HepG2 (cell line): ENCODE data around the gene ARFGAP1. TPM values are rescaled to one million over a fixed set of nuclear protein-coding genes. Genes with fewer than 3 reads are reported as not detected.

ENCODE experiments used
- ATAC-seq: fragments of 200-7000 bp; cut with Tn5 transposase; 3 replicates; pipeline ENCODE4 v1.9.1; 2020; ENCODE audit warnings: mild to moderate bottlenecking, moderate library complexity
- BruUV-seq: library from RNA; stranded (reverse); fragments of 400-500 nt; replicated peaks from 2 replicates; lab custom pipeline; 2021; lab: Mats Ljungman, UMichigan
- CTCF ChIA-PET: fragments of 300-600 bp; formaldehyde crosslinking; extraction: SDS; loops from one replicate; lab custom pipeline; 2021; ENCODE audit warnings: low total read pairs, inconsistent platforms, low intra/inter-chr PET ratio; lab: Yijun Ruan, JAX
- POLR2A ChIA-PET: fragments of 350-600 bp; sonication (Branson Sonifier 250); formaldehyde crosslinking; loops from one replicate; lab custom pipeline; 2020; ENCODE audit warnings: antibody characterized with exemption, inconsistent platforms; lab: Yijun Ruan, JAX
- DNase-seq: peaks from one replicate; pipeline ENCODE4 v3.0.0-alpha.2; 2015; ENCODE audit warnings: low spot score
- FAIRE-seq: peaks from 3 replicates; lab custom pipeline; 2011; peaks lifted over from hg19 to GRCh38; lab: Jason Lieb, UNC
- H2AFZ ChIP-seq: one replicate; pipeline ENCODE4 v1.6.1; 2011; ENCODE audit warnings: low read length, inconsistent platforms
- H3K27ac ChIP-seq: fragments of 300-600 bp; 3 replicates; pipeline ENCODE4 v1.8.0; 2011; ENCODE audit warnings: mixed run types, mild to moderate bottlenecking, mixed read lengths, low read length, inconsistent platforms; ENCODE audit not compliant: insufficient read depth; ENCODE audit errors: extremely low read length
- H3K27me3 ChIP-seq, 2 experiments: fragments of 200-600 bp in 1 of 2; 2 replicates in 1 of 2; 3 replicates in 1 of 2; pipeline versions ENCODE4 v1.6.0 to v1.8.0; 2011; ENCODE audit warnings: low read length in 2 of 2, mild to moderate bottlenecking in 2 of 2, moderate library complexity in 2 of 2, inconsistent platforms in 1 of 2; ENCODE audit not compliant: insufficient read depth in 2 of 2, control insufficient read depth in 1 of 2
- H3K36me3 ChIP-seq, 2 experiments: fragments of 200-600 bp in 1 of 2; replicated peaks in 1 of 2; 2 replicates in 1 of 2; 3 replicates in 1 of 2; pipeline versions ENCODE4 v1.5.1 to v1.8.0; 2011; ENCODE audit warnings: low read length in 2 of 2, inconsistent platforms in 1 of 2; ENCODE audit not compliant: insufficient read depth in 2 of 2, control insufficient read depth in 1 of 2
- H3K4me1 ChIP-seq: 2 replicates; pipeline ENCODE4 v1.5.1; 2012; ENCODE audit warnings: low read length, inconsistent platforms; ENCODE audit not compliant: insufficient read depth
- H3K4me2 ChIP-seq: 2 replicates; pipeline ENCODE4 v1.6.0; 2011; ENCODE audit warnings: low read depth, low read length, inconsistent platforms
- H3K4me3 ChIP-seq, 3 experiments: fragments of 200-600 bp in 1 of 3; sonication (generic), shearing (Covaris generic) in 1 of 3; replicated peaks in 1 of 3; 2 replicates each; pipeline ENCODE4 v1.5.1; 2011 to 2016; ENCODE audit warnings: low read length in 3 of 3, inconsistent platforms in 2 of 3, low read depth in 2 of 3, mild to moderate bottlenecking in 2 of 3, control low read depth in 1 of 3, mixed read lengths in 1 of 3; ENCODE audit not compliant: insufficient read depth in 1 of 3
- H3K79me2 ChIP-seq: one replicate; pipeline ENCODE4 v1.6.1; 2011; ENCODE audit warnings: low read length, inconsistent platforms; ENCODE audit not compliant: insufficient read depth
- H3K9ac ChIP-seq: 2 replicates; pipeline ENCODE4 v1.6.0; 2011; ENCODE audit warnings: mild to moderate bottlenecking, low read depth, low read length, inconsistent platforms; ENCODE audit not compliant: insufficient read depth
- H3K9me3 ChIP-seq: 2 replicates; pipeline ENCODE4 v1.5.1; 2012; ENCODE audit warnings: mild to moderate bottlenecking, low read length
- H4K20me1 ChIP-seq: 2 replicates; pipeline ENCODE4 v1.6.0; 2011; ENCODE audit warnings: inconsistent platforms, mild to moderate bottlenecking, low read length, moderate library complexity; ENCODE audit not compliant: insufficient read depth
- EZH2 ChIP-seq: conservative IDR thresholded peaks from 2 replicates; pipeline ENCODE4 v1.6.1; 2012; ENCODE audit warnings: mild to moderate bottlenecking, low read depth, low read length, moderate library complexity
- GTF2F1 ChIP-seq: fragments of 150-350 bp; IDR thresholded peaks from 2 replicates; pipeline ENCODE4 v1.6.1; 2014; ENCODE audit warnings: low read length
- HMG20B ChIP-seq: conservative IDR thresholded peaks from 2 replicates; pipeline ENCODE4 v1.6.1; 2016; ENCODE audit warnings: missing genetic modification reagents, missing compliant biosample characterization
- JUN ChIP-seq: sonication (generic); formaldehyde crosslinking; IDR thresholded peaks from 2 replicates; pipeline ENCODE4 v1.4.0; 2020; ENCODE audit warnings: mild to moderate bottlenecking, missing genetic modification reagents
- KDM3A ChIP-seq: IDR thresholded peaks from 2 replicates; pipeline ENCODE4 v1.6.1; 2018; ENCODE audit warnings: low read depth, missing compliant biosample characterization
- MYC ChIP-seq: sonication (generic); formaldehyde crosslinking; IDR thresholded peaks from 2 replicates; pipeline ENCODE4 v1.9.0; 2021; ENCODE audit warnings: missing genetic modification reagents, borderline replicate concordance
- NCOA5 ChIP-seq: sonication (generic); formaldehyde crosslinking; IDR thresholded peaks from 2 replicates; pipeline ENCODE4 v1.4.0; 2020; ENCODE audit warnings: missing genetic modification reagents
- NRL ChIP-seq: sonication (generic); formaldehyde crosslinking; IDR thresholded peaks from 2 replicates; pipeline ENCODE4 v1.5.0; 2020; ENCODE audit warnings: missing genetic modification reagents, mild to moderate bottlenecking, moderate library complexity, borderline replicate concordance
- POLR2A ChIP-seq, 2 experiments: IDR thresholded peaks; 2 replicates each; pipeline ENCODE4 v1.6.1; 2011; ENCODE audit warnings: low read depth in 2 of 2, low read length in 2 of 2, mild to moderate bottlenecking in 1 of 2, moderate library complexity in 1 of 2; ENCODE audit not compliant: insufficient read depth in 1 of 2
- POLR2AphosphoS5 ChIP-seq: IDR thresholded peaks from 2 replicates; pipeline ENCODE4 v1.6.1; 2012; ENCODE audit warnings: low read depth, low read length
- SAP130 ChIP-seq: IDR thresholded peaks from 2 replicates; pipeline ENCODE4 v1.6.1; 2016; ENCODE audit warnings: low read depth
- TBX3 ChIP-seq: fragments of 450-650 bp; IDR thresholded peaks from 2 replicates; pipeline ENCODE4 v1.6.1; 2017; ENCODE audit warnings: antibody characterized with exemption, mild to moderate bottlenecking, inconsistent platforms, borderline replicate concordance
- ZFAT ChIP-seq: sonication (generic); formaldehyde crosslinking; conservative IDR thresholded peaks from 2 replicates; pipeline ENCODE4 v1.8.1; 2023; ENCODE audit warnings: missing genetic modification reagents, inconsistent platforms
- ZNF274 ChIP-seq: sonication (generic); formaldehyde crosslinking; IDR thresholded peaks from 2 replicates; pipeline ENCODE4 v1.5.1; 2020; ENCODE audit warnings: mild to moderate bottlenecking, missing genetic modification reagents
- ZNF430 ChIP-seq: sonication (generic); formaldehyde crosslinking; IDR thresholded peaks from 2 replicates; pipeline ENCODE4 v1.9.0; 2021; ENCODE audit warnings: mild to moderate bottlenecking, missing genetic modification reagents
- ZNF570 ChIP-seq: sonication (generic); formaldehyde crosslinking; IDR thresholded peaks from 2 replicates; pipeline ENCODE4 v1.4.0; 2020; ENCODE audit warnings: mild to moderate bottlenecking, missing genetic modification reagents, borderline replicate concordance
- WGBS: methylation state at CpG from one replicate; pipeline ENCODE4 v1.1.6; 2017; ENCODE audit warnings: low lambda C conversion rate; 5-methylcytosine and 5-hydroxymethylcytosine counted together
- in situ Hi-C: cut with HindIII; loops from 2 replicates; pipeline ENCODE4 v1.10.0; 2017; ENCODE audit warnings: low pct_unique_long_range_greater_than_20kb; ENCODE audit not compliant: extremely low pct_ligation_motif_present
- intact Hi-C: fragments of 100-400 bp; cut with micrococcal nuclease; formaldehyde crosslinking; loops from one replicate; pipeline ENCODE4 v1.10.0; 2022; ENCODE audit not compliant: unreplicated experiment
- polyA plus RNA-seq, 8 experiments: library from polyadenylated mRNA; depleted of rRNA in 3 of 8; stranded (reverse) in 7 of 8; unstranded in 1 of 8; fragments of >200 nt; fragmentation: Illumina TruSeq in 4 of 8; extraction: Trizol in 4 of 8; gene quantifications; 2 replicates each; pipeline versions ENCODE4 v1.2.1 to v1.2.3, GENCODE V29; 2011 to 2016; ENCODE audit warnings: low read depth in 4 of 8, missing spikeins in 1 of 8, mixed read lengths in 1 of 8; ENCODE audit not compliant: insufficient read depth in 1 of 8
- total RNA-seq, 5 experiments: library from RNA; depleted of rRNA; stranded (reverse); fragments of >200 nt; fragmentation: Illumina TruSeq; extraction: Trizol; gene quantifications; 2 replicates each; pipeline ENCODE4 v1.2.3, GENCODE V29; 2016; ENCODE audit warnings: low read depth in 1 of 5
- TF ChIP-seq, protein P1 (sequence below): sonication (generic); formaldehyde crosslinking; IDR thresholded peaks from 2 replicates; pipeline ENCODE4 v1.8.1; 2023; ENCODE audit warnings: mild to moderate bottlenecking, inconsistent platforms, moderate library complexity, missing genetic modification reagents, borderline replicate concordance
- TF ChIP-seq, protein P2 (sequence below): IDR thresholded peaks from 2 replicates; pipeline ENCODE4 v1.6.1; 2012; ENCODE audit warnings: inconsistent platforms
- TF ChIP-seq, protein P3 (sequence below): sonication (generic); formaldehyde crosslinking; IDR thresholded peaks from 2 replicates; pipeline ENCODE4 v1.4.0; 2020; ENCODE audit warnings: missing genetic modification reagents, mild to moderate bottlenecking, borderline replicate concordance

ARFGAP1 gene
- total and polyA plus RNA-seq, 2 of the 13 experiments (the other 11 are each of a cell fraction or from before 2014, with no cell fraction given): 132 TPM

DNA sequence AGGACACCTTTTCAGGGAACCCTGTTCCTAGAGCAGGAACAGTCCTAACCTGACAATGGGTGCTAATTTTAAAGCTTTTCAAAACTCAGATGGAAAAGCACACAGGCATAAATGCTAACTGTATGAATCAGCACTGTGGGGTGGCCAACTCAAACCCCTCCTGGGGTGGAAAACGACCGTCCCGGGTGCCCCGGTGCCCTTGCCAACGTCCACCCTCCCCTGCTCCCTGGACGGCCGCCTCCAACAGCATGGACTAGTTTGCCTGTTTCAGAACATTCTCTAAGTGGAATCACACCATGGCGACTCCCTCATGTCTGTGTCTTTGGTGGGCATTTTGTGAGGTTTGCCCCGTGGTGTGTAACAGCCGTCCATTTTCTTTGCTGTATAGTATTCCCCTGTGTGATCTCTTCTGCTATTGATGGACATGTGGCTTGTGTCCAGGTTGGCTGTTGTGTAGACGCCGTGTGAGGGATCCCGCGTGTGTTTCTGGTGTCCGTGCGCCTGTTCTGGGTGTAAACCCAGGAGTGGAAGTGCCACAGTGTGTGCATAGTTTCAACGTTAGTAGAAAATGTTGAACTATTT is 26.2 kb downstream of the ARFGAP1 start:
- Histone ChIP-seq H2AFZ (no peak overlapping the region), H3K27ac (no peak overlapping the region), H3K4me1 (no peaks in the 10 kb centered on the region), H4K20me1 (peaks cover 5% of the 10 kb centered on the region; the same call in 1 of the 2 replicates), H3K9me3 (no peaks in the 10 kb centered on the region), H3K27me3 (peaks cover 22 to 66% of the 10 kb centered on the region in 2 experiments; a peak in 4 of 5 replicates), H3K36me3 (no peaks in the 10 kb centered on the region), H3K9ac (no peak overlapping the region), H3K4me2 (no peak overlapping the region), H3K79me2 (no peaks in the 10 kb centered on the region), H3K4me3 (no peak overlapping the region)
- no TSS peak for BruUV-seq
- ATAC-seq (no peak), DNase-seq (no peak), FAIRE-seq (no peak)
- 35% methylated on average over 17 of the region's 17 CpGs for WGBS
- ChIA-PET CTCF (no interaction called here), POLR2A (no interaction called here)
- intact Hi-C loops: loop anchor here (5.0 kb wide), 1 partner anchor 88 kb away; no protein-coding TSS in a partner anchor
- in situ Hi-C loops: no loop called here
- TF ChIP-seq MYC (CRISPR knock-in tag): no peak
- TF ChIP-seq ZNF274 (CRISPR knock-in tag): no peak
- TF ChIP-seq HMG20B (CRISPR knock-in tag): no peak
- TF ChIP-seq SAP130 (CRISPR knock-in tag): no peak
- no peak for TF ChIP-seq KDM3A (CRISPR knock-in tag)
- no peak for TF ChIP-seq NRL (CRISPR knock-in tag)
- TF ChIP-seq EZH2: 0 out of 2 replicates have a peak, but pooled peaks have one; percentile 30
- no peak for TF ChIP-seq ZNF430 (CRISPR knock-in tag)

DNA sequence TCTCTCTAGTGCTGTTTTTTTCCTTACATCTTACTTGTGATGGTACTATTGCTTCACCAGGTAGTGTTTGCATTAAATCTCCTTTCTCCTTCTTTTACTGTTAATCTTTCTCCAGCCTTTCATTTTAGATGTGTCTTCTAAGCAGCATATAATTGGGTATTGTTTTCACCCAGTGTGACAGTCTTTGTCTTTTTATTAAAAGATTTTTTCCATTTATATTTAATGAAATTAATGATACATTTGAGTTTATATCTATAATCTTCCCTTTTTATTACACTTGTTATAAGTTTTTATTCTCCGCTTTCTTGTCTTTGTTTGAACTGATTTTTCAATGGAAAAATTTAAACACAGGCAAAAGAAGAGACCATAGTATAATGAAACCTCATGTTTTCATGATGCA is 29.1 kb downstream of the ARFGAP1 start:
- H4K20me1 ChIP-seq: 0 out of 2 replicates have a peak, but pooled peaks cover 2% of the 10 kb centered on the region
- in situ Hi-C loops: no loop called here
- no peaks in the 10 kb centered on the region for H3K9me3 ChIP-seq
- no peak overlapping the region for H3K9ac ChIP-seq
- CTCF ChIA-PET: no interaction called here
- no peaks in the 10 kb centered on the region for H3K36me3 ChIP-seq
- 31% methylated on average over 1 of the region's 1 CpG for WGBS
- H3K4me2 ChIP-seq: no peak overlapping the region
- DNase-seq (no peak), ATAC-seq (no peak), FAIRE-seq (no peak)
- H3K27me3 ChIP-seq: peaks cover 15 to 57% of the 10 kb centered on the region in 2 experiments; a peak in 4 of 5 replicates
- no peak overlapping the region for H3K27ac ChIP-seq
- intact Hi-C loops: no loop called here
- no peaks in the 10 kb centered on the region for H3K79me2 ChIP-seq
- H3K4me1 ChIP-seq: no peaks in the 10 kb centered on the region
- H2AFZ ChIP-seq: no peak overlapping the region
- H3K4me3 ChIP-seq: no peak overlapping the region
- BruUV-seq: no TSS peak
- POLR2A ChIA-PET: no interaction called here
- TF ChIP-seq TBX3: no peak
- TF ChIP-seq, protein P1, sequence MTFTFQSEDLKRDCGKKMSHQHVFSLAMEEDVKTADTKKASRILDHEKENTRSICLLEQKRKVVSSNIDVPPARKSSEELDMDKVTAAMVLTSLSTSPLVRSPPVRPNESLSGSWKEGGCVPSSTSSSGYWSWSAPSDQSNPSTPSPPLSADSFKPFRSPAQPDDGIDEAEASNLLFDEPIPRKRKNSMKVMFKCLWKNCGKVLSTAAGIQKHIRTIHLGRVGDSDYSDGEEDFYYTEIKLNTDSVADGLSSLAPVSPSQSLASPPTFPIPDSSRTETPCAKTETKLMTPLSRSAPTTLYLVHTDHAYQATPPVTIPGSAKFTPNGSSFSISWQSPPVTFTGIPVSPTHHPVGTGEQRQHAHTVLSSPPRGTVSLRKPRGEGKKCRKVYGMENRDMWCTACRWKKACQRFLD (CRISPR knock-in tag): no peak
- TF ChIP-seq POLR2A (IDR thresholded peaks at IDR 0.05; ENCODE audit: insufficient read depth in 1 of 2, low read depth in 2 of 2, low read length in 2 of 2): no peak
- TF ChIP-seq ZFAT (CRISPR knock-in tag): no peak
- TF ChIP-seq, protein P2, sequence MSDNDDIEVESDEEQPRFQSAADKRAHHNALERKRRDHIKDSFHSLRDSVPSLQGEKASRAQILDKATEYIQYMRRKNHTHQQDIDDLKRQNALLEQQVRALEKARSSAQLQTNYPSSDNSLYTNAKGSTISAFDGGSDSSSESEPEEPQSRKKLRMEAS: no peak
- TF ChIP-seq NCOA5: no peak
- TF ChIP-seq POLR2AphosphoS5: no peak
- TF ChIP-seq ZNF570: no peak
- no peak for TF ChIP-seq GTF2F1
- TF ChIP-seq, protein P3, sequence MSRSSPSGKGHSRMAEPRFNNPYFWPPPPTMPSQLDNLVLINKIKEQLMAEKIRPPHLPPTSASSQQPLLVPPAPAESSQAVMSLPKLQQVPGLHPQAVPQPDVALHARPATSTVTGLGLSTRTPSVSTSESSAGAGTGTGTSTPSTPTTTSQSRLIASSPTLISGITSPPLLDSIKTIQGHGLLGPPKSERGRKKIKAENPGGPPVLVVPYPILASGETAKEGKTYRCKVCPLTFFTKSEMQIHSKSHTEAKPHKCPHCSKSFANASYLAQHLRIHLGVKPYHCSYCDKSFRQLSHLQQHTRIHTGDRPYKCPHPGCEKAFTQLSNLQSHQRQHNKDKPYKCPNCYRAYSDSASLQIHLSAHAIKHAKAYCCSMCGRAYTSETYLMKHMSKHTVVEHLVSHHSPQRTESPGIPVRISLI (CRISPR knock-in tag): no peak
- TF ChIP-seq JUN (CRISPR knock-in tag): no peak
